Common myeloid progenitor, CD34-positive (primary cell): ENCODE data around the gene ANKRD40CL.
"Not testable (repeated sequence)": the region's sequence is repeated elsewhere in the genome, so short reads cannot be mapped to it uniquely, and the experiment has no call there.

Experiments
- CTCF ChIA-PET: fragments of 350-600 bp; sonication (Branson Sonifier 250); formaldehyde crosslinking; loops from one replicate; lab custom pipeline; 2021; ENCODE audit warnings: antibody characterized with exemption; lab: Charles Lee
- POLR2A ChIA-PET: fragments of 350-600 bp; sonication (Branson Sonifier 250); formaldehyde crosslinking; loops from one replicate; lab custom pipeline; 2021; ENCODE audit warnings: antibody characterized with exemption; lab: Charles Lee
- DNase-seq, 3 donors: peaks; one replicate each; pipeline versions ENCODE4 v3.0.0 to v3.0.0-alpha.2; 2013
- H3K27ac ChIP-seq, 2 experiments: 1 replicate in 1 of 2; 2 replicates in 1 of 2; pipeline ENCODE4 v1.7.0; 2013; ENCODE audit warnings: inconsistent platforms in 2 of 2, low read length in 2 of 2, mild to moderate bottlenecking in 2 of 2, low read depth in 1 of 2, moderate library complexity in 1 of 2; ENCODE audit not compliant: severe bottlenecking in 2 of 2, insufficient read depth in 1 of 2, poor library complexity in 1 of 2
- H3K27me3 ChIP-seq, 5 experiments: replicated peaks in 2 of 5; 1 replicate in 3 of 5; 2 replicates in 2 of 5; pipeline versions ENCODE4 v1.6.1 to v1.7.0; 2013; ENCODE audit warnings: low read length in 4 of 5, mild to moderate bottlenecking in 2 of 5, moderate library complexity in 2 of 5, inconsistent platforms in 1 of 5; ENCODE audit not compliant: insufficient read depth in 5 of 5, control insufficient read depth in 4 of 5
- H3K36me3 ChIP-seq, 4 experiments: 1 replicate in 2 of 4; 2 replicates in 2 of 4; pipeline versions ENCODE4 v1.6.1 to v1.7.0; 2013; ENCODE audit warnings: low read length in 3 of 4, control low read depth in 1 of 4, mild to moderate bottlenecking in 1 of 4; ENCODE audit not compliant: control insufficient read depth in 4 of 4, insufficient read depth in 4 of 4
- H3K4me1 ChIP-seq, 4 experiments: 1 replicate in 3 of 4; 2 replicates in 1 of 4; pipeline versions ENCODE4 v1.6.1 to v1.7.1; 2013; ENCODE audit warnings: low read length in 3 of 4, mild to moderate bottlenecking in 3 of 4, control low read depth in 1 of 4, inconsistent platforms in 1 of 4, moderate library complexity in 1 of 4; ENCODE audit not compliant: control insufficient read depth in 4 of 4, insufficient read depth in 4 of 4; ENCODE audit errors: control extremely low read depth in 1 of 4
- H3K4me3 ChIP-seq, 7 experiments: 1 replicate in 4 of 7; 2 replicates in 3 of 7; pipeline versions ENCODE4 v1.5.1 to v1.7.0; 2013; ENCODE audit warnings: mild to moderate bottlenecking in 7 of 7, low read length in 6 of 7, moderate library complexity in 6 of 7, inconsistent platforms in 2 of 7, low read depth in 2 of 7, control low read depth in 1 of 7; ENCODE audit not compliant: insufficient read depth in 4 of 7, control insufficient read depth in 1 of 7; ENCODE audit errors: extremely low read depth in 1 of 7
- H3K9me3 ChIP-seq, 5 experiments: 1 replicate in 4 of 5; 2 replicates in 1 of 5; pipeline versions ENCODE4 v1.6.1 to v1.7.1; 2013; ENCODE audit warnings: low read length in 4 of 5, mild to moderate bottlenecking in 2 of 5, inconsistent platforms in 1 of 5, low read depth in 1 of 5, moderate library complexity in 1 of 5; ENCODE audit not compliant: control insufficient read depth in 4 of 5, insufficient read depth in 2 of 5; ENCODE audit errors: control extremely low read depth in 1 of 5
- WGBS: methylation state at CpG from one replicate; pipeline ENCODE4 v1.1.5; 2013; ENCODE audit not compliant: insufficient coverage; 5-methylcytosine and 5-hydroxymethylcytosine counted together

The ANKRD40CL gene

DNA sequence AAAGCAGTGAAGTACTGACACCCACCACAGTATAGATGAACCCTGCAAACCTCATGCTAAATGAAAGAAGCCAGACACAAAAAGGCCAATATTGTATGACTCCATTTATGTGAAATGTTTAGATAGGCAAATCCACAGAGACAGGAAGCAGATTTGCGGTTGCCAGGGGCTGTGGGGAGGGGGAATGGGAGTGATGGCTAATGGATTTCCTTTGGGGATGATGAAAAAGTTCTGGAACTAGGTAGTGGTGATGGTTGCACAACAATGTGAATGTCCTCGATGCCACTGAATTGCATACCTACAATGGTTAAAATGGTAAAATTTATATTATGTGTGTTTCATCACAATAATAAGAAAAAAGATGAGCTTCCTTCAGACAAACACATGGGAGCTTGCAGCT, 39.7 kb upstream of the ANKRD40CL start:
- CTCF ChIA-PET = interaction anchor here (0.6 to 1.3 kb wide), 3 partner anchors 22 to 215 kb away, joined by 3 read pairs; no protein-coding TSS in a partner anchor
- H3K4me1 ChIP-seq = no peaks in the 10 kb centered on the region
- DNase-seq = no peak
- H3K4me3 ChIP-seq = no peak overlapping the region
- no peaks in the 10 kb centered on the region for H3K9me3 ChIP-seq
- 80% methylated on average over 1 of the region's 2 CpGs for WGBS
- no peak overlapping the region for H3K27ac ChIP-seq
- POLR2A ChIA-PET = interaction anchor here (0.7 kb wide), 1 partner anchor 18 kb away, joined by 7 read pairs; no protein-coding TSS in a partner anchor
- no peaks in the 10 kb centered on the region for H3K27me3 ChIP-seq
- H3K36me3 ChIP-seq = no peaks in the 10 kb centered on the region

DNA sequence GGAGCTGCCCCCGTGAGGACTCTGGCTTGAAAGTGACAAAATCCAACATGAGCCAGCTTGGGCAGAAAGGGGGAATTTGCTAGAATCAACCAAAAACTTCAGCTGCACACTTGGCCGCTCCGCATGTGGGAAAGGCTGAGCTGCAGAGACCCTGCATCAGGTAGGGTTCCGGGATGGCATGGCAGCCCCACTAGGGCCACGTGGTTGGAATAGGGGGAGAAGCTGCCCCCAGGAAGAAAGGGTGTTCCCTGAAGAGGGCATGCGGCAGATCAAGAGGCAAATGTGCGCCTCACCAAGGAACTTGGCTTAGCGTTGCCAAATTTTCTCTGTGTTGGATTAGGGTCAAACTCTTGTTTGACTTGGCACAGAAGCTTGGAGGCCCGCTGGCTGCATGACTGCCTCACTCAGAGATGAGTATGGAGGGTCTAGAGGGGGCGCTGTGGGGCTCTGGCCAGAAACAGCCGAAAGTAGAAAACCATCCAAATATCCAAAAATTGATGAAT, 38.9 kb upstream of the ANKRD40CL start:
- H3K4me3 ChIP-seq = no peak overlapping the region
- no peaks in the 10 kb centered on the region for H3K4me1 ChIP-seq
- H3K27me3 ChIP-seq = no peaks in the 10 kb centered on the region
- POLR2A ChIA-PET = interaction anchor here (0.5 to 0.7 kb wide), 2 partner anchors 19 to 32 kb away, joined by 4 to 7 read pairs; no protein-coding TSS in a partner anchor
- WGBS = 96% methylated on average over 9 of the region's 11 CpGs
- DNase-seq = no peak
- H3K36me3 ChIP-seq = no peaks in the 10 kb centered on the region
- H3K27ac ChIP-seq = no peak overlapping the region
- CTCF ChIA-PET = interaction anchor here (0.9 to 1.3 kb wide), 4 partner anchors 15 to 134 kb away, joined by 3 to 5 read pairs (median 4); no protein-coding TSS in a partner anchor
- no peaks in the 10 kb centered on the region for H3K9me3 ChIP-seq

DNA sequence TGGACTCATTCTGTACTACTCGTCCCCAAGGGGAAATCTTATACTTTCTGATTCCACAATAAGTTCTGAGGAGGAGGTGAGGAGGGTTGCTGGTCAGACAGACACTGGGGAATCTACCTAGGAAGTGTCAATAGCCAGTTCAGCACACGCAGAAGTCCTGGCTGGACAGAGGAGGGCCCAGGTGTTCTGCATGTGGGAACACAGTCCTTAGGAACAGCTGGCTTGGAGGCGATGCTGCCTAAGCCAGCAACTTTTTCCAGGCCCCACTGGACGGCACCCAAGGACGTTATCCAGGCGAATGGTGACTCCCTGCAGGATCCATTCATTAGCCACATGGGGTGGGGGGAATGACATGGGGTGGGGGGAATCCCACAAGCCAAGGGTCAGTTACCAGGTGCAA, 38.2 kb upstream of the ANKRD40CL start:
- no peak for DNase-seq
- POLR2A ChIA-PET = no interaction called here
- WGBS = 100% methylated on average over 1 of the region's 6 CpGs
- CTCF ChIA-PET = interaction anchor here (0.9 to 1.3 kb wide), 5 partner anchors 14 to 135 kb away, joined by 3 to 5 read pairs (median 4); no protein-coding TSS in a partner anchor
- Histone ChIP-seq H3K27ac (no peak overlapping the region), H3K4me1 (no peaks in the 10 kb centered on the region), H3K4me3 (no peak overlapping the region), H3K9me3 (no peaks in the 10 kb centered on the region), H3K27me3 (no peaks in the 10 kb centered on the region), H3K36me3 (no peaks in the 10 kb centered on the region)

DNA sequence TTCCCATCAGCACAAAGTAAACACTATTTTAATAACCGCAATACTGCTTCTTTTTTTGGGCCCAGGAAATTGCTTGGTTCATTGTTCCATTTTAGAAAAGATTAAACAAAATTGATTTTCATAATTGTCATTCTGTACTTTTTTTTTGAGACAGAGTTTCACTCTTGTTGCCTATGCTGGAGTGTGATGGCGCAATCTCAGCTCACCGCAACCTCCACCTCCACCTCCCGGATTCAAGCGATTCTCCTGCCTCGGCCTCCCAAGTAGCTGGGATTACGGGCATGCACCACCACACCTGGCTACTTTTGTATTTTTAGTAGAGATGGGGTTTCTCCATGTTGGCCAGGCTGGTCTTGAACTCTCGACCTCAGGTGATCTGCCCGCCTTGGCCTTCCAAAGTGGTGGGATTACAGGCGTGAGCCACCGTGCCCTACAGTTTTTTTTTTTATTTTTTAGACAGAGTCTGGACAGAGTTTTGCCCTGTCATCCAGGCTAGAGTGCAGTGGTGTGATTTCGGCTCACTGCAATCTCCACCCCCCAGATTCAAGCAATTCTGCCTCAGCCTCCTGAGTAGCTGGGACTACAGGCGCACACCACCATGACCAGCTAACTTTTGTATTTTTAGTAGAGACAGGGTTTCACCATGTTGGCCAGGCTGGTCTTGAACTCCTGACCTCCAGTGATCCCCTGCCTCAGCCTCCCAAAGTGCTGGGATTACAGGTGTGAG, 37.6 kb upstream of the ANKRD40CL start:
- H3K4me1 ChIP-seq, H3K4me3 ChIP-seq, H3K9me3 ChIP-seq, POLR2A ChIA-PET, H3K27ac ChIP-seq, H3K27me3 ChIP-seq, DNase-seq, H3K36me3 ChIP-seq: not testable (repeated sequence)
- CTCF ChIA-PET = interaction anchor here (1.0 to 2.0 kb wide), 3 partner anchors 9 to 135 kb away, joined by 3 to 5 read pairs (median 3); no protein-coding TSS in a partner anchor
- WGBS = 97% methylated on average over 10 of the region's 13 CpGs

DNA sequence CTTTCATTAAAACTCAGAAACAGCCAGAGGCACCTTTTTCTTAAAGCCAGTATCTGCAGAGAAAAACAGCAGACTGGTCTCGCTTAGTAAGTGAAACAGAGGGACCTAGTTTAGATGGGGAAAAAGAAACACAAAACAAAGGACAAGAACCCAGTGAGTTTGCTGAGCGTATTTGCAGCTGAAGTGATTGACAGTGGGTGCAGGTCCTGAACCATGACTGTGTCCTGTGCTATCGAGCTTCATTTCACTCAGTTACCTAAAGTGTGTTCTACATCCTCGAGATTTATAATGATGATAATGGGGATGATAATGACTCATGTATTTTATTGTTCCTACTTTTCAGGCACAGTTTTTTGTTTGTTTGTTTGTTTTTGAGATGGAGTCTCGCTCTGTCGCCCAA, 36.4 kb upstream of the ANKRD40CL start:
- no peak for DNase-seq
- no peak overlapping the region for H3K4me3 ChIP-seq
- no peaks in the 10 kb centered on the region for H3K9me3 ChIP-seq
- H3K36me3 ChIP-seq = no peaks in the 10 kb centered on the region
- ChIA-PET POLR2A (no interaction called here), CTCF (interaction anchor here (0.7 to 3.1 kb wide), 6 partner anchors 10 to 57 kb away, joined by 3 to 15 read pairs (median 5); no protein-coding TSS in a partner anchor)
- no peaks in the 10 kb centered on the region for H3K27me3 ChIP-seq
- 92% methylated on average over 2 of the region's 6 CpGs for WGBS
- no peak overlapping the region for H3K27ac ChIP-seq
- H3K4me1 ChIP-seq = no peaks in the 10 kb centered on the region

DNA sequence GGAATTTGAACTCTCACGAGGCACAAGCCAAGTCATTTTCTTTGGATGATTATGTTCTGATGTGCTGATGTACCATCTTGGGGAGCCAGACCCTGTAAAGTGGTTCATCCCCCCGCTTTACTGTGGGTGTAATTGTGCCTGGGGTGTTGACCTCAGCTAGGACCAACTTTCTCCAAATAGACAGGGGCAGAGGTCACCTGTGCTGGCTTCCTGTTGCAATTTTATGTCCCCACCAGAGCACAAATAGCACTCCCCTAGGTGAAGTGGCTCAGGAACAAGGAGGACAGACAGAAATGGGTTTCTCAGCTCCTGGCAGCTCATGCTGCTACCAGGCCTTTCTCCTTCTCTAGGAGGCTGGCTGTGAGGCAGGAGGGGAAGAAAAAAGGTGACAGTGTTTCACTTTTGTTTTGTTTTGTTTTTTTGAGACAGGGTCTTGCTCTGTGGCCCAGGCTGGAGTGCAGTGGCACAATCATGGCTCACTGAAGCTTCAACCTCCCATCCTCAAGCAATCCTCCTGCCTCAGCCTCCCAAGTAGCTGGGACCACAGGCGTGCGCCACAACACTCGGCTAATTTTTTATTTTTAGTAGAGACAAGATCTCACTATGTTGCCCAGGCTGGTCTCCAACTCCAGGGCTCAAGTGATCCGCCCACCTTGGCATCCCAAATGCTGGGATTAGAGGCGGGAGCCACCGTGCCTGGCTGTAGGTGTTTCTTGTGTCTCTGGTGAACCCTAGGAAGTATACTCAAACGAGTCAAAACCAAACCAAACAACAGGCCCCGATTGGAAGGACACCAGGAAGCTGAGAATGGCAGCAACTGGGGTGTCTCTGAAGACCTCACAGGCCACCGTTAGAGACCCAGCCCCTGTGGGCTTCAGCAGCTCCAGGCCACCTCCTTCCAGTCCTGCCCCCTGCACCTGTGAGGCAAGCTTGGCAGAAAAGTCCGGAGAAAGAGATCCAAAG, 35.6 kb upstream of the ANKRD40CL start:
- Histone ChIP-seq H3K36me3 (no peaks in the 10 kb centered on the region), H3K27me3 (no peaks in the 10 kb centered on the region), H3K4me3 (no peak overlapping the region), H3K9me3 (no peaks in the 10 kb centered on the region), H3K27ac (no peak overlapping the region), H3K4me1 (no peaks in the 10 kb centered on the region)
- DNase-seq = no peak
- POLR2A ChIA-PET = no interaction called here
- WGBS = 94% methylated on average over 9 of the region's 12 CpGs
- CTCF ChIA-PET = interaction anchor here (0.7 to 3.6 kb wide), 10 partner anchors 11 to 58 kb away, joined by 3 to 16 read pairs (median 5); no protein-coding TSS in a partner anchor
